ENCODE results near the gene CDC27. TPM values are rescaled to one million over a fixed set of nuclear protein-coding genes. Genes with fewer than 3 reads are reported as not detected.
A peak's percentile ranks its signal among the peaks of the same experiment; 100 is the strongest.
"Not testable (repeated sequence)": the region's sequence is repeated elsewhere in the genome, so short reads cannot be mapped to it uniquely, and the experiment has no call there.

The CDC27 gene
- polyA plus RNA-seq, 3 donors = 19.7 to 52.0 (median 33.0) TPM

DNA sequence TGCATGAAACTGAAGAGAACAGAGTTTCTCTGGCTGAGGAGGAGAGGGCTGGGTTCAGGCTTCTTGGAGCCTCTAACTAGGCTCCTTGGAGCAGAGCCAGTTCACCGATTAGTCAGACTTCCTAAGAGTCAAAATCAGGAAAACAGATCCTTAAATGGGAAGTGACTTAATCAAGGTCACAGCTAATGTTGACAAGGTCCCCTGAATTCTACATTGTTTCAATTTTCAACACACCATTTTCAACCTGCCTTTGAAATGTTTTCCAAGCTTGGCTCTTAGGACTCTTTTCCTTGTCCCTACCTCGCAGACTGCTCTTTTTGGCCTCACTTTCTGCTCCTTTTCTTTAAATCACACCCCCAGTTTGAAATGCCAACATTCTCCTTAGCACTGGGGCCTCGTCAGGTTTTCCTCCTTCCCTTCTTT lies 36.4 kb upstream of the CDC27 start:
- Histone ChIP-seq H4K20me1 (ENCODE audit: insufficient read depth, low read length) (no peaks in the 10 kb centered on the region), H3K4me3 (replicated peaks in 1 of 3; ENCODE audit: low read depth in 2 of 3, low read length in 3 of 3) (peak overlapping the region in 1 of 3 experiments; percentile 20), H3K4me2 (replicated peaks; ENCODE audit: extremely low read depth, low read length, poor library complexity, severe bottlenecking) (peak overlapping the region; percentile 33), H3K4me1 (ENCODE audit: control insufficient read depth in 1 of 2, insufficient read depth in 2 of 2, low read length in 2 of 2) (peaks cover 17 to 26% of the 10 kb centered on the region in 2 donors), H3K9ac (ENCODE audit: insufficient read depth, low read length, poor library complexity, severe bottlenecking) (no peak overlapping the region), H3K27me3 (ENCODE audit: control insufficient read depth in 2 of 2, insufficient read depth in 2 of 2, low read length in 2 of 2) (peaks cover 3 to 8% of the 10 kb centered on the region in 2 donors), H3K79me2 (ENCODE audit: insufficient read depth, low read length) (no peaks in the 10 kb centered on the region), H3K36me3 (replicated peaks in 1 of 2; ENCODE audit: control insufficient read depth in 1 of 2, insufficient read depth in 2 of 2, low read length in 2 of 2) (no peaks in the 10 kb centered on the region), H3K27ac (ENCODE audit: low read depth in 1 of 2, low read length in 2 of 2) (peak overlapping the region in 1 of 2 donors; percentile 59), H3K9me3 (replicated peaks in 1 of 2; ENCODE audit: control insufficient read depth in 1 of 2, insufficient read depth in 1 of 2, low read length in 2 of 2) (peaks cover 0 to 4% of the 10 kb centered on the region in 2 donors), H2AFZ (ENCODE audit: insufficient read depth, low read depth, low read length, poor library complexity, severe bottlenecking) (peak overlapping the region; percentile 42)
- peak; percentile 19 to 59 (median 50) for DNase-seq
- Mint-ChIP-seq H3K9me3 (peaks cover 0 to 11% (median 3%) of the 10 kb centered on the region in 7 donors), H3K4me1 (peaks cover 34% of the 10 kb centered on the region), H3K36me3 (no peaks in the 10 kb centered on the region), H3K27me3 (ENCODE audit: low read depth in 3 of 3) (peaks cover 11 to 18% (median 15%) of the 10 kb centered on the region in 3 donors), H3K4me3 (peak overlapping the region in 1 of 2 donors; percentile 17), H3K27ac (peak overlapping the region in 5 of 7 donors; percentile 17 to 78 (median 35))
- TF ChIP-seq, protein P1, sequence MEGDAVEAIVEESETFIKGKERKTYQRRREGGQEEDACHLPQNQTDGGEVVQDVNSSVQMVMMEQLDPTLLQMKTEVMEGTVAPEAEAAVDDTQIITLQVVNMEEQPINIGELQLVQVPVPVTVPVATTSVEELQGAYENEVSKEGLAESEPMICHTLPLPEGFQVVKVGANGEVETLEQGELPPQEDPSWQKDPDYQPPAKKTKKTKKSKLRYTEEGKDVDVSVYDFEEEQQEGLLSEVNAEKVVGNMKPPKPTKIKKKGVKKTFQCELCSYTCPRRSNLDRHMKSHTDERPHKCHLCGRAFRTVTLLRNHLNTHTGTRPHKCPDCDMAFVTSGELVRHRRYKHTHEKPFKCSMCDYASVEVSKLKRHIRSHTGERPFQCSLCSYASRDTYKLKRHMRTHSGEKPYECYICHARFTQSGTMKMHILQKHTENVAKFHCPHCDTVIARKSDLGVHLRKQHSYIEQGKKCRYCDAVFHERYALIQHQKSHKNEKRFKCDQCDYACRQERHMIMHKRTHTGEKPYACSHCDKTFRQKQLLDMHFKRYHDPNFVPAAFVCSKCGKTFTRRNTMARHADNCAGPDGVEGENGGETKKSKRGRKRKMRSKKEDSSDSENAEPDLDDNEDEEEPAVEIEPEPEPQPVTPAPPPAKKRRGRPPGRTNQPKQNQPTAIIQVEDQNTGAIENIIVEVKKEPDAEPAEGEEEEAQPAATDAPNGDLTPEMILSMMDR (IDR thresholded peaks at IDR 0.05) = no peak
- intact Hi-C loops (cut with micrococcal nuclease) = no loop called here
- 50% methylated on average over 2 of the region's 3 CpGs for WGBS (ENCODE audit: insufficient coverage)

DNA sequence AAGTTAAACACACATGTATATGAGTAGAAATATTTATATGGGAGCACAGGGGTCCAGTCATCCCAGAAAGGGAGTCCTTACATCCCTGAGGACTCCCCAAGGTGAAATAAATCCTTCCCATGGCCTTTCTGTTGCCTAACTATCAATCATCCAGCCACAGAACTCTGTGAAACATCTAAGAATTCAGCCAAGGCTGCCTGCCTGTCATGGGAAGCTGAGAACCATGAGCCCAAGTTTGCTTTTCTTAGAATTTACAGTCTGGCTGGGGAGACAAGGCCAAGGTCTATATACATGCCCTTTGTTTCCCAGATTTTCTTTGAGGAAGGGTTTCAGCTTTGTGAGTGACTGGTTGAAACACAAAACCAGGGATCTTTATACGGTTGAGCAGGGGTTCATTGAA lies 35.9 kb upstream of the CDC27 start:
- intact Hi-C loops (cut with micrococcal nuclease) = no loop called here
- WGBS (ENCODE audit: insufficient coverage) = 100% methylated on average over 1 of the region's 1 CpG
- Mint-ChIP-seq H3K36me3 (no peaks in the 10 kb centered on the region), H3K27me3 (ENCODE audit: low read depth in 3 of 3) (peaks cover 10 to 19% (median 17%) of the 10 kb centered on the region in 3 donors), H3K9me3 (peaks cover 0 to 11% (median 3%) of the 10 kb centered on the region in 7 donors), H3K4me3 (no peak overlapping the region), H3K4me1 (peaks cover 31% of the 10 kb centered on the region), H3K27ac (peak overlapping the region in 5 of 7 donors; percentile 17 to 78 (median 37))
- Histone ChIP-seq H3K36me3 (replicated peaks in 1 of 2; ENCODE audit: control insufficient read depth in 1 of 2, insufficient read depth in 2 of 2, low read length in 2 of 2) (no peaks in the 10 kb centered on the region), H3K27ac (ENCODE audit: low read depth in 1 of 2, low read length in 2 of 2) (peak overlapping the region in 1 of 2 donors; percentile 59), H2AFZ (ENCODE audit: insufficient read depth, low read depth, low read length, poor library complexity, severe bottlenecking) (peak overlapping the region; percentile 42), H3K4me2 (replicated peaks; ENCODE audit: extremely low read depth, low read length, poor library complexity, severe bottlenecking) (peak overlapping the region; percentile 33), H3K4me3 (replicated peaks in 1 of 3; ENCODE audit: low read depth in 2 of 3, low read length in 3 of 3) (peak overlapping the region in 1 of 3 experiments; percentile 20), H3K9ac (ENCODE audit: insufficient read depth, low read length, poor library complexity, severe bottlenecking) (no peak overlapping the region), H3K9me3 (replicated peaks in 1 of 2; ENCODE audit: control insufficient read depth in 1 of 2, insufficient read depth in 1 of 2, low read length in 2 of 2) (peaks cover 0 to 4% of the 10 kb centered on the region in 2 donors), H3K79me2 (ENCODE audit: insufficient read depth, low read length) (no peaks in the 10 kb centered on the region), H3K27me3 (ENCODE audit: control insufficient read depth in 2 of 2, insufficient read depth in 2 of 2, low read length in 2 of 2) (peaks cover 4 to 10% of the 10 kb centered on the region in 2 donors), H4K20me1 (ENCODE audit: insufficient read depth, low read length) (no peaks in the 10 kb centered on the region), H3K4me1 (ENCODE audit: control insufficient read depth in 1 of 2, insufficient read depth in 2 of 2, low read length in 2 of 2) (peaks cover 14 to 22% of the 10 kb centered on the region in 2 donors)
- DNase-seq = no peak
- TF ChIP-seq, protein P1 (IDR thresholded peaks at IDR 0.05) = no peak

DNA sequence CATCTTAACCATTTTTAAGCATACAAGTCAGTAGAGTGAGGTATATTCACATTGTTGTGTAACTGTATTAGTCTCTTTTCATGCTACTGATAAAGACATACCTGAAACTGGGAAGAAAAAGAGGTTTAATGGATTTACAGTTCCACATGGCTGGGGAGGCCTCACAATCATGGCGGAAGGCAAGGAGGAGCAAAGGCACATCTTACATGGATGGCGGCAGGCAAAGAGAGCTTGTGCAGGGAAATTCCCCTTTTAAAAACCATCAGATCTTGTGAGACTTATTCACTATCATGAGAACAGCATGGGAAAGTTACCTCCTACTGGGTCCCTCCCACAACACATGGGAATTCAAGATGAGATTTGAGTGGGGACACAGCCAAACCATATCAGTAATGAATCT lies 35.0 kb upstream of the CDC27 start:
- H3K4me1 ChIP-seq (ENCODE audit: control insufficient read depth in 1 of 2, insufficient read depth in 2 of 2, low read length in 2 of 2) = peaks cover 8 to 16% of the 10 kb centered on the region in 2 donors
- intact Hi-C loops (cut with micrococcal nuclease); H4K20me1 ChIP-seq (ENCODE audit: insufficient read depth, low read length); H3K4me3 ChIP-seq (replicated peaks in 1 of 3; ENCODE audit: low read depth in 2 of 3, low read length in 3 of 3); H3K27ac Mint-ChIP-seq; H3K4me3 Mint-ChIP-seq; H3K36me3 ChIP-seq (replicated peaks in 1 of 2; ENCODE audit: control insufficient read depth in 1 of 2, insufficient read depth in 2 of 2, low read length in 2 of 2); H2AFZ ChIP-seq (ENCODE audit: insufficient read depth, low read depth, low read length, poor library complexity, severe bottlenecking); H3K27ac ChIP-seq (ENCODE audit: low read depth in 1 of 2, low read length in 2 of 2); H3K9ac ChIP-seq (ENCODE audit: insufficient read depth, low read length, poor library complexity, severe bottlenecking); H3K79me2 ChIP-seq (ENCODE audit: insufficient read depth, low read length); H3K36me3 Mint-ChIP-seq; DNase-seq; H3K9me3 ChIP-seq (replicated peaks in 1 of 2; ENCODE audit: control insufficient read depth in 1 of 2, insufficient read depth in 1 of 2, low read length in 2 of 2); H3K4me2 ChIP-seq (replicated peaks; ENCODE audit: extremely low read depth, low read length, poor library complexity, severe bottlenecking): not testable (repeated sequence)
- H3K27me3 Mint-ChIP-seq (ENCODE audit: low read depth in 3 of 3) = peaks cover 10 to 25% (median 20%) of the 10 kb centered on the region in 3 donors
- peaks cover 0 to 11% (median 3%) of the 10 kb centered on the region in 7 donors for H3K9me3 Mint-ChIP-seq
- no CpG with 5 or more reads among the region's 2 CpGs for WGBS (ENCODE audit: insufficient coverage)
- peaks cover 4 to 10% of the 10 kb centered on the region in 2 donors for H3K27me3 ChIP-seq (ENCODE audit: control insufficient read depth in 2 of 2, insufficient read depth in 2 of 2, low read length in 2 of 2)
- peaks cover 23% of the 10 kb centered on the region for H3K4me1 Mint-ChIP-seq
